Skeletal muscle tissue (tissue), 4 donors: ENCODE measurements around the gene TBX10. TPM values are rescaled to one million over a fixed set of nuclear protein-coding genes. Genes with fewer than 3 reads are reported as not detected.
"Not testable (repeated sequence)": the region's sequence is repeated elsewhere in the genome, so short reads cannot be mapped to it uniquely, and the experiment has no call there.

Source experiments
- H3K27ac ChIP-seq: one replicate; pipeline ENCODE4 v1.7.0; 2013; ENCODE audit warnings: mild to moderate bottlenecking, low read depth, low read length, inconsistent platforms
- H3K27me3 ChIP-seq, 3 donors: one replicate each; pipeline ENCODE4 v1.7.0; 2013; ENCODE audit warnings: low read length in 3 of 3; ENCODE audit not compliant: control insufficient read depth in 3 of 3, insufficient read depth in 3 of 3
- H3K36me3 ChIP-seq, 3 donors: one replicate each; pipeline ENCODE4 v1.7.0; 2013; ENCODE audit warnings: low read length in 3 of 3; ENCODE audit not compliant: control insufficient read depth in 3 of 3, insufficient read depth in 3 of 3
- H3K4me1 ChIP-seq, 3 donors: one replicate each; pipeline ENCODE4 v1.7.0; 2013; ENCODE audit warnings: low read length in 3 of 3, mild to moderate bottlenecking in 3 of 3; ENCODE audit not compliant: control insufficient read depth in 3 of 3, insufficient read depth in 3 of 3
- H3K4me3 ChIP-seq, 3 donors: one replicate each; pipeline ENCODE4 v1.7.0; 2013; ENCODE audit warnings: low read length in 3 of 3
- H3K9ac ChIP-seq, 3 donors: one replicate each; pipeline ENCODE4 v1.7.0; 2013; ENCODE audit warnings: low read length in 3 of 3, mild to moderate bottlenecking in 3 of 3, moderate library complexity in 2 of 3, low read depth in 1 of 3
- H3K9me3 ChIP-seq, 3 donors: one replicate each; pipeline ENCODE4 v1.7.0; 2013; ENCODE audit warnings: low read length in 3 of 3; ENCODE audit not compliant: control insufficient read depth in 3 of 3
- total RNA-seq: library from RNA; depleted of rRNA; stranded (reverse); fragments of >200 nt; gene quantifications from one replicate; pipeline ENCODE4 v1.2.3, GENCODE V29; 2014
- donor health status: Osteomylitis.

The TBX10 gene
- total RNA-seq, 1 donor from 2014 or later, result not detected

- no peak overlapping the region for H3K4me3 ChIP-seq
- no peaks in the 10 kb centered on the region for H3K9me3 ChIP-seq
- no peaks in the 10 kb centered on the region for H3K36me3 ChIP-seq
- H3K9ac ChIP-seq, result no peak overlapping the region
- H3K27me3 ChIP-seq, result peaks cover 14 to 41% (median 39%) of the 10 kb centered on the region in 3 donors
- no peaks in the 10 kb centered on the region for H3K4me1 ChIP-seq
- no peak overlapping the region for H3K27ac ChIP-seq
Observed at GRCh38 chr11:67638535-67639437, 777 bp downstream of the TBX10 start.

- not testable (repeated sequence) for H3K9ac ChIP-seq, H3K9me3 ChIP-seq, H3K4me1 ChIP-seq, H3K27ac ChIP-seq, H3K36me3 ChIP-seq, H3K4me3 ChIP-seq
- H3K27me3 ChIP-seq, result peaks cover 14 to 41% (median 39%) of the 10 kb centered on the region in 3 donors
Observed at GRCh38 chr11:67637441-67637840, 2.1 kb downstream of the TBX10 start.

GRCh38 chr11:67636962-67637361, 2.6 kb downstream of the TBX10 start:
- H3K27ac ChIP-seq, result no peak overlapping the region
- peaks cover 14 to 39% (median 39%) of the 10 kb centered on the region in 3 donors for H3K27me3 ChIP-seq
- no peaks in the 10 kb centered on the region for H3K4me1 ChIP-seq
- H3K9ac ChIP-seq, result no peak overlapping the region
- H3K9me3 ChIP-seq, result no peaks in the 10 kb centered on the region
- H3K4me3 ChIP-seq, result no peak overlapping the region
- no peaks in the 10 kb centered on the region for H3K36me3 ChIP-seq

GRCh38 chr11:67635231-67635521, 4.4 kb downstream of the TBX10 start:
- Histone ChIP-seq H3K27ac (no peak overlapping the region), H3K36me3 (no peaks in the 10 kb centered on the region), H3K27me3 (peaks cover 10 to 26% (median 24%) of the 10 kb centered on the region in 3 donors), H3K4me1 (peaks cover 6 to 9% (median 7%) of the 10 kb centered on the region in 3 donors), H3K9me3 (no peaks in the 10 kb centered on the region), H3K4me3 (no peak overlapping the region), H3K9ac (no peak overlapping the region)

GRCh38 chr11:67634366-67635230, 5.0 kb downstream of the TBX10 start:
- Histone ChIP-seq H3K36me3 (no peaks in the 10 kb centered on the region), H3K27me3 (peaks cover 4 to 20% (median 18%) of the 10 kb centered on the region in 3 donors), H3K4me1 (peaks cover 6 to 10% (median 7%) of the 10 kb centered on the region in 3 donors)

GRCh38 chr11:67633758-67634365, 5.7 kb downstream of the TBX10 start:
- H3K9ac ChIP-seq, result no peak overlapping the region
- peaks cover 11 to 17% (median 13%) of the 10 kb centered on the region in 3 donors for H3K4me1 ChIP-seq
- H3K36me3 ChIP-seq, result no peaks in the 10 kb centered on the region
- no peak overlapping the region for H3K4me3 ChIP-seq
- H3K9me3 ChIP-seq, result no peaks in the 10 kb centered on the region
- H3K27ac ChIP-seq, result no peak overlapping the region
- peaks cover 2 to 17% (median 12%) of the 10 kb centered on the region in 3 donors for H3K27me3 ChIP-seq

More at GRCh38 chr11:67634366-67635230, 5.0 kb downstream of the TBX10 start:
- Histone ChIP-seq H3K9me3 (no peaks in the 10 kb centered on the region), H3K27ac (no peak overlapping the region), H3K9ac (no peak overlapping the region), H3K4me3 (no peak overlapping the region)

- no peak overlapping the region for H3K4me3 ChIP-seq
- no peaks in the 10 kb centered on the region for H3K36me3 ChIP-seq
- H3K4me1 ChIP-seq, result peaks cover 11 to 21% (median 16%) of the 10 kb centered on the region in 3 donors
- H3K27ac ChIP-seq, result no peak overlapping the region
- H3K9ac ChIP-seq, result no peak overlapping the region
- peaks cover 2 to 12% (median 7%) of the 10 kb centered on the region in 3 donors for H3K27me3 ChIP-seq
- H3K9me3 ChIP-seq, result no peaks in the 10 kb centered on the region
Observed at GRCh38 chr11:67632982-67633755, 6.4 kb downstream of the TBX10 start.

- Histone ChIP-seq H3K27ac (no peak overlapping the region), H3K4me3 (no peak overlapping the region), H3K27me3 (peaks cover 2 to 12% (median 7%) of the 10 kb centered on the region in 3 donors)
Observed at GRCh38 chr11:67632175-67632981, 7.2 kb downstream of the TBX10 start.

GRCh38 chr11:67631853-67632174, 7.7 kb downstream of the TBX10 start:
- H3K27me3 ChIP-seq, result peaks cover 2 to 12% (median 7%) of the 10 kb centered on the region in 3 donors
- no peak overlapping the region for H3K4me3 ChIP-seq
- peaks cover 11 to 21% (median 16%) of the 10 kb centered on the region in 3 donors for H3K4me1 ChIP-seq
- H3K27ac ChIP-seq, result no peak overlapping the region
- no peaks in the 10 kb centered on the region for H3K9me3 ChIP-seq
- peak overlapping the region in 1 of 3 donors; percentile 82 for H3K9ac ChIP-seq
- no peaks in the 10 kb centered on the region for H3K36me3 ChIP-seq

More at GRCh38 chr11:67632175-67632981, 7.2 kb downstream of the TBX10 start:
- no peaks in the 10 kb centered on the region for H3K9me3 ChIP-seq
- H3K36me3 ChIP-seq, result no peaks in the 10 kb centered on the region
- no peak overlapping the region for H3K9ac ChIP-seq
- peaks cover 11 to 21% (median 16%) of the 10 kb centered on the region in 3 donors for H3K4me1 ChIP-seq
